ENCODE measurements around the gene MRPL19. TPM values are rescaled to one million over a fixed set of nuclear protein-coding genes. Genes with fewer than 3 reads are reported as not detected.

The MRPL19 gene
- total RNA-seq, result 34.1 TPM

GRCh38 chr2:75646583-75647425, at the start of gene MRPL19:
Gene MRPL19, plus strand, starts transcription at chr2:75646783. Its CDS starts 25 bp downstream, at chr2:75646808.
- no peaks in the 10 kb centered on the region for H3K27me3 ChIP-seq
- peaks cover 0 to 14% of the 10 kb centered on the region in 2 donors for H3K36me3 ChIP-seq
- TF ChIP-seq CTCF (IDR thresholded peaks at IDR 0.05), result peak in 1 of 3 experiments; percentile 25
- TF ChIP-seq POLR2A (IDR thresholded peaks at IDR 0.05), result no peak
- TF ChIP-seq POLR2AphosphoS5 (IDR thresholded peaks at IDR 0.05; ENCODE audit: insufficient read depth in 1 of 2, low read depth in 1 of 2), result peak; percentile 83 to 93
- peak within 1 kb of the TSS; percentile 76 for H3K27ac ChIP-seq
- H3K4me3 ChIP-seq, result peak within 1 kb of the TSS; percentile 96 to 99
- DNase-seq (ENCODE audit: extremely low spot score in 2 of 2), result no peak
- no peaks in the 10 kb centered on the region for H3K9me3 ChIP-seq
- intact Hi-C loops (cut with DNase I), result no loop called here
- peaks cover 22% of the 10 kb centered on the region for H3K4me1 ChIP-seq

- H3K4me1 ChIP-seq, result no peaks in the 10 kb centered on the region
- H3K36me3 ChIP-seq, result no peaks in the 10 kb centered on the region
- H3K9me3 ChIP-seq, result no peaks in the 10 kb centered on the region
- no peak overlapping the region for H3K4me3 ChIP-seq
- no peak for DNase-seq (ENCODE audit: extremely low spot score in 2 of 2)
- intact Hi-C loops (cut with DNase I), result no loop called here
- H3K27ac ChIP-seq, result no peak overlapping the region
- no peaks in the 10 kb centered on the region for H3K27me3 ChIP-seq
- TF ChIP-seq POLR2A (IDR thresholded peaks at IDR 0.05) (no peak), POLR2AphosphoS5 (IDR thresholded peaks at IDR 0.05; ENCODE audit: insufficient read depth in 1 of 2, low read depth in 1 of 2) (no peak), CTCF (IDR thresholded peaks at IDR 0.05) (no peak)
Measured at GRCh38 chr2:75596784-75597183, 49.8 kb upstream of the MRPL19 start.

- no peak overlapping the region for H3K4me3 ChIP-seq
- intact Hi-C loops (cut with DNase I), result no loop called here
- TF ChIP-seq POLR2A (IDR thresholded peaks at IDR 0.05) (no peak), CTCF (IDR thresholded peaks at IDR 0.05) (no peak), POLR2AphosphoS5 (IDR thresholded peaks at IDR 0.05; ENCODE audit: insufficient read depth in 1 of 2, low read depth in 1 of 2) (no peak)
- no peaks in the 10 kb centered on the region for H3K4me1 ChIP-seq
- H3K36me3 ChIP-seq, result no peaks in the 10 kb centered on the region
- H3K9me3 ChIP-seq, result no peaks in the 10 kb centered on the region
- no peak overlapping the region for H3K27ac ChIP-seq
- H3K27me3 ChIP-seq, result no peaks in the 10 kb centered on the region
- DNase-seq (ENCODE audit: extremely low spot score in 2 of 2), result no peak
Measured at GRCh38 chr2:75597949-75598348, 48.6 kb upstream of the MRPL19 start.

GRCh38 chr2:75598589-75599155, 47.9 kb upstream of the MRPL19 start:
- DNase-seq (ENCODE audit: extremely low spot score in 2 of 2), result no peak
- Histone ChIP-seq H3K4me1 (no peaks in the 10 kb centered on the region), H3K27ac (no peak overlapping the region), H3K36me3 (no peaks in the 10 kb centered on the region), H3K9me3 (no peaks in the 10 kb centered on the region), H3K4me3 (no peak overlapping the region), H3K27me3 (no peaks in the 10 kb centered on the region)
- no peak for TF ChIP-seq POLR2AphosphoS5 (IDR thresholded peaks at IDR 0.05; ENCODE audit: insufficient read depth in 1 of 2, low read depth in 1 of 2)
- no peak for TF ChIP-seq POLR2A (IDR thresholded peaks at IDR 0.05)
- TF ChIP-seq CTCF (IDR thresholded peaks at IDR 0.05), result no peak
- intact Hi-C loops (cut with DNase I), result no loop called here
